Measurements from ENCODE around the gene HIVEP1.

DNA sequence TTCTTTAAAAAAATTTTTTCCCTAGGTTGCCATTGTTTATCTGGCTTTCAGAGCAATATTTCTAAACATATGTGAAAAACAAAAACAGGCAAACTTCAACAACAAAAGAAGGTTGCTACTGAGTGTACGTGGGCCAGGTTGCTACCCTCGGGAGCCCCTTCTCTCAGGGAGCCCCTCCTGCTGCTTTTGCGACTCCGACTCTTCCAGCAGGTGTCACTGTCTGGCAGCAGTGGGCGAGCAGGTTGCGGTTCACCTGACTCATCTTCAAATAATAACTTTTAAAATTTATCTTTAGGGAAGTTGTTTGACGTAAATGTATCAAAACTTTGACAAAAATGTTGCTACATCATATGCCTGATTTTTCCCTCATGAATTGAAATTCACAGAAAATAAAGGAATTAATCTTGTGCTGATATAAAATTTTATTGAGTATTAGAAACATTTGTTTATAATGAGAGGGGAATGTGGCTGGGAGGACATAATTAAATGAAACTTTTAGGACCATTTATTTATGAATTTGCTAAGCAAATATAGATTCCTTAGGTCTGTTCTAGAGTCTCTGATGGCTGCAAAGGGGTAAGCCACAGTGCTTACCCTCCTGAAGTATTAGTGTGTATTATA is 138.8 kb downstream of the HIVEP1 start:
- TF ChIP-seq EZH2 (IDR thresholded peaks at IDR 0.05) = no peak
- no peak for TF ChIP-seq POLR2AphosphoS5 (IDR thresholded peaks at IDR 0.05; ENCODE audit: borderline replicate concordance, low read depth, low read length)
- TF ChIP-seq FOXP2 (optimal IDR thresholded peaks at IDR 0.05; ENCODE audit: control extremely low read depth, extremely low read length, insufficient read depth) = no peak
